ENCODE data around the gene CAT. TPM values are rescaled to one million over a fixed set of nuclear protein-coding genes. Genes with fewer than 3 reads are reported as not detected.

Gene CAT
- polyA plus RNA-seq, 3 donors, result 122 to 432 (median 429) TPM

GRCh38 chr11:34426766-34427185 is 12.0 kb upstream of the CAT start:
- Histone ChIP-seq H2AFZ (ENCODE audit: insufficient read depth, low read depth, low read length, poor library complexity, severe bottlenecking) (no peak overlapping the region), H3K4me3 (replicated peaks in 1 of 3; ENCODE audit: low read depth in 2 of 3, low read length in 3 of 3) (peak overlapping the region in 1 of 3 experiments; percentile 40), H3K27ac (ENCODE audit: low read depth in 1 of 2, low read length in 2 of 2) (peak overlapping the region; percentile 66 to 68), H3K27me3 (ENCODE audit: control insufficient read depth in 2 of 2, insufficient read depth in 2 of 2, low read length in 2 of 2) (no peaks in the 10 kb centered on the region), H3K9me3 (replicated peaks in 1 of 2; ENCODE audit: control insufficient read depth in 1 of 2, insufficient read depth in 1 of 2, low read length in 2 of 2) (no peaks in the 10 kb centered on the region), H3K4me2 (replicated peaks; ENCODE audit: extremely low read depth, low read length, poor library complexity, severe bottlenecking) (peak overlapping the region; percentile 54), H3K79me2 (ENCODE audit: insufficient read depth, low read length) (no peaks in the 10 kb centered on the region), H3K4me1 (ENCODE audit: control insufficient read depth in 1 of 2, insufficient read depth in 2 of 2, low read length in 2 of 2) (peaks cover 83 to 95% of the 10 kb centered on the region in 2 donors), H3K9ac (ENCODE audit: insufficient read depth, low read length, poor library complexity, severe bottlenecking) (no peak overlapping the region), H3K36me3 (replicated peaks in 1 of 2; ENCODE audit: control insufficient read depth in 1 of 2, insufficient read depth in 2 of 2, low read length in 2 of 2) (no peaks in the 10 kb centered on the region), H4K20me1 (ENCODE audit: insufficient read depth, low read length) (no peaks in the 10 kb centered on the region)
- Mint-ChIP-seq H3K9me3 (peaks cover 0 to 1% (median 0%) of the 10 kb centered on the region in 7 donors), H3K27ac (peak overlapping the region; percentile 78 to 95 (median 93)), H3K4me3 (peak overlapping the region; percentile 8 to 78), H3K36me3 (no peaks in the 10 kb centered on the region), H3K4me1 (peaks cover 80% of the 10 kb centered on the region), H3K27me3 (ENCODE audit: low read depth in 3 of 3) (no peaks in the 10 kb centered on the region)
- intact Hi-C loops (cut with micrococcal nuclease), result no loop called here
- TF ChIP-seq CTCF (IDR thresholded peaks at IDR 0.05), result no peak
- 33% methylated on average over 1 of the region's 3 CpGs for WGBS (ENCODE audit: insufficient coverage)
- no peak for DNase-seq

GRCh38 chr11:34427186-34427805 is 11.4 kb upstream of the CAT start:
- H3K9me3 ChIP-seq (replicated peaks in 1 of 2; ENCODE audit: control insufficient read depth in 1 of 2, insufficient read depth in 1 of 2, low read length in 2 of 2), result no peaks in the 10 kb centered on the region
- H2AFZ ChIP-seq (ENCODE audit: insufficient read depth, low read depth, low read length, poor library complexity, severe bottlenecking), result peak overlapping the region; percentile 37
- H4K20me1 ChIP-seq (ENCODE audit: insufficient read depth, low read length), result no peaks in the 10 kb centered on the region
- peak overlapping the region in 2 of 3 experiments; percentile 18 to 40 for H3K4me3 ChIP-seq (replicated peaks in 1 of 3; ENCODE audit: low read depth in 2 of 3, low read length in 3 of 3)
- peak; percentile 51 to 76 (median 61) for DNase-seq
- intact Hi-C loops (cut with micrococcal nuclease), result no loop called here
- no peaks in the 10 kb centered on the region for H3K36me3 ChIP-seq (replicated peaks in 1 of 2; ENCODE audit: control insufficient read depth in 1 of 2, insufficient read depth in 2 of 2, low read length in 2 of 2)
- Mint-ChIP-seq H3K9me3 (no peaks in the 10 kb centered on the region), H3K27me3 (ENCODE audit: low read depth in 3 of 3) (peaks cover 0 to 4% (median 0%) of the 10 kb centered on the region in 3 donors), H3K36me3 (no peaks in the 10 kb centered on the region), H3K4me1 (peaks cover 80% of the 10 kb centered on the region), H3K4me3 (peak overlapping the region; percentile 8 to 78), H3K27ac (peak overlapping the region; percentile 78 to 95 (median 93))
- peak overlapping the region; percentile 54 for H3K4me2 ChIP-seq (replicated peaks; ENCODE audit: extremely low read depth, low read length, poor library complexity, severe bottlenecking)
- H3K27me3 ChIP-seq (ENCODE audit: control insufficient read depth in 2 of 2, insufficient read depth in 2 of 2, low read length in 2 of 2), result no peaks in the 10 kb centered on the region
- WGBS (ENCODE audit: insufficient coverage), result 0% methylated on average over 1 of the region's 4 CpGs
- H3K79me2 ChIP-seq (ENCODE audit: insufficient read depth, low read length), result no peaks in the 10 kb centered on the region
- peaks cover 83 to 95% of the 10 kb centered on the region in 2 donors for H3K4me1 ChIP-seq (ENCODE audit: control insufficient read depth in 1 of 2, insufficient read depth in 2 of 2, low read length in 2 of 2)
- no peak for TF ChIP-seq CTCF (IDR thresholded peaks at IDR 0.05)
- H3K9ac ChIP-seq (ENCODE audit: insufficient read depth, low read length, poor library complexity, severe bottlenecking), result no peak overlapping the region
- H3K27ac ChIP-seq (ENCODE audit: low read depth in 1 of 2, low read length in 2 of 2), result peak overlapping the region; percentile 19 to 68
